Measurements from ENCODE around the gene RASA3. TPM values are rescaled to one million over a fixed set of nuclear protein-coding genes. Genes with fewer than 3 reads are reported as not detected.

Gene RASA3
- total and polyA plus RNA-seq, 2 of the 4 experiments (the other 2 are of a cell fraction), result 21.0 to 31.4 TPM

DNA sequence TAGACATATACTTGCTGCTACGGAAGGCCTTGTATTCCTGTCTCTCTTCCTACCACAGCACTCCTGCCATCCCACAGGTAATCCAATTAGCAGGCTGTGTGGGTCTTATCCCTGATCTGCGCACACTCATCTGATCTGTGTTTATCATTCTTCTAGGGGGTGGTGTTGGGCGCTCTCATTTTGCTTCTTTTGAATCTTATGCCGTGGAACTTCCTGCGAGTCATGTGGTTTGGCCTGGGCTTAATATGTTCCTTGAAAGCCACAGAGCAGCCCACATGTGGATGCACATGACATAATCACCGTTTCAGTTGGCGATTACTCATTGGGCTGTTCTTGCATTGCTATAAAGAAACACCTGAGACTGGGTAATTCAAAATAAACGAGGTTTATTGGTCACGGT lies 7.5 kb downstream of the RASA3 start:
- no peak overlapping the region; the same call in 1 of the 2 replicates for H3K4me2 ChIP-seq (ENCODE audit: low read depth, low read length)
- H4K8ac ChIP-seq (ENCODE audit: low read depth in 2 of 2, low read length in 2 of 2), result peak overlapping the region in 1 of 2 experiments; percentile 56; a peak in 1 of 4 replicates
- peak; percentile 95 for DNase-seq
- intact Hi-C loops (cut with micrococcal nuclease) (no loop called here), in situ Hi-C loops (cut with MboI; ENCODE audit: low sequenced_read_pairs) (no loop called here), dilution Hi-C loops (cut with HindIII; ENCODE audit: low sequenced_read_pairs, unreplicated experiment) (no loop called here)
- peak overlapping the region; percentile 56; the same call in 1 of the 2 replicates for H3K23ac ChIP-seq (ENCODE audit: low read depth, low read length)
- peak overlapping the region; percentile 76 for H2BK5ac ChIP-seq (ENCODE audit: low read depth, low read length, poor library complexity, severe bottlenecking)
- peak overlapping the region; percentile 26 for H2AFZ ChIP-seq (replicated peaks; ENCODE audit: low read length, poor library complexity)
- H3K14ac ChIP-seq (replicated peaks; ENCODE audit: low read depth, low read length), result 0 out of 2 replicates have a peak overlapping the region, but pooled peaks have one; percentile 64
- H3K56ac ChIP-seq (ENCODE audit: extremely low read depth, insufficient read depth, low read length), result no peak overlapping the region
- CTCF ChIA-PET, result no interaction called here
- peaks cover 38% of the 10 kb centered on the region for H3K4me1 ChIP-seq (ENCODE audit: control insufficient read depth, insufficient read depth, low read length)
- H3K79me1 ChIP-seq (ENCODE audit: low read depth in 1 of 2, low read length in 2 of 2), result peaks cover 4 to 47% of the 10 kb centered on the region in 2 experiments; a peak in 3 of 4 replicates
- TF ChIP-seq POLR2A (IDR thresholded peaks at IDR 0.05; ENCODE audit: low read depth, low read length), result no peak
- 0 out of 2 replicates have a peak, but pooled peaks have one; percentile 36 for TF ChIP-seq MXI1 (IDR thresholded peaks at IDR 0.05; ENCODE audit: borderline replicate concordance, low read depth, low read length)
- TF ChIP-seq, protein P1, sequence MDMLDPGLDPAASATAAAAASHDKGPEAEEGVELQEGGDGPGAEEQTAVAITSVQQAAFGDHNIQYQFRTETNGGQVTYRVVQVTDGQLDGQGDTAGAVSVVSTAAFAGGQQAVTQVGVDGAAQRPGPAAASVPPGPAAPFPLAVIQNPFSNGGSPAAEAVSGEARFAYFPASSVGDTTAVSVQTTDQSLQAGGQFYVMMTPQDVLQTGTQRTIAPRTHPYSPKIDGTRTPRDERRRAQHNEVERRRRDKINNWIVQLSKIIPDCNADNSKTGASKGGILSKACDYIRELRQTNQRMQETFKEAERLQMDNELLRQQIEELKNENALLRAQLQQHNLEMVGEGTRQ (IDR thresholded peaks at IDR 0.05; ENCODE audit: low read depth, low read length), result peak; percentile 59
- TF ChIP-seq, protein P2, sequence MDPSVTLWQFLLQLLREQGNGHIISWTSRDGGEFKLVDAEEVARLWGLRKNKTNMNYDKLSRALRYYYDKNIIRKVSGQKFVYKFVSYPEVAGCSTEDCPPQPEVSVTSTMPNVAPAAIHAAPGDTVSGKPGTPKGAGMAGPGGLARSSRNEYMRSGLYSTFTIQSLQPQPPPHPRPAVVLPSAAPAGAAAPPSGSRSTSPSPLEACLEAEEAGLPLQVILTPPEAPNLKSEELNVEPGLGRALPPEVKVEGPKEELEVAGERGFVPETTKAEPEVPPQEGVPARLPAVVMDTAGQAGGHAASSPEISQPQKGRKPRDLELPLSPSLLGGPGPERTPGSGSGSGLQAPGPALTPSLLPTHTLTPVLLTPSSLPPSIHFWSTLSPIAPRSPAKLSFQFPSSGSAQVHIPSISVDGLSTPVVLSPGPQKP (IDR thresholded peaks at IDR 0.05; ENCODE audit: borderline replicate concordance, low read depth, low read length), result no peak
- peak; percentile 58; the same call in 1 of the 2 replicates for TF ChIP-seq BHLHE40 (IDR thresholded peaks at IDR 0.05; ENCODE audit: low read depth, low read length)
- 0 out of 2 replicates have a peak, but pooled peaks have one; percentile 31 for TF ChIP-seq MAZ (IDR thresholded peaks at IDR 0.05; ENCODE audit: borderline replicate concordance, low read depth, low read length)
- 0 out of 2 replicates have a peak, but pooled peaks have one; percentile 27 for TF ChIP-seq FOS (IDR thresholded peaks at IDR 0.05; ENCODE audit: low read depth, low read length)
- TF ChIP-seq CEBPB (IDR thresholded peaks at IDR 0.05; ENCODE audit: low read depth, low read length), result peak; percentile 47; the same call in 1 of the 2 replicates
- BruUV-seq (replicated peaks), result no TSS peak
- no peaks in the 10 kb centered on the region for H3K9me3 ChIP-seq (ENCODE audit: control insufficient read depth, insufficient read depth, low read length)
- H3K9ac ChIP-seq (ENCODE audit: low read depth, low read length), result no peak overlapping the region
- peak overlapping the region; percentile 39; the same call in 1 of the 3 replicates for H2BK15ac ChIP-seq (ENCODE audit: low read depth, low read length)
- POLR2A ChIA-PET (ENCODE audit: unreplicated experiment), result no interaction called here
- H2AK5ac ChIP-seq (ENCODE audit: low read depth, low read length), result peak overlapping the region; percentile 42
- no peak overlapping the region; the same call in 1 of the 2 replicates for H3K27ac ChIP-seq (ENCODE audit: insufficient read depth, low read length)
- peak overlapping the region; percentile 50; the same call in 1 of the 2 replicates for H3K4ac ChIP-seq (ENCODE audit: low read depth, low read length)
- H2BK120ac ChIP-seq (ENCODE audit: low read depth, low read length), result no peak overlapping the region; the same call in 1 of the 2 replicates
- peak overlapping the region; percentile 18; the same call in 1 of the 2 replicates for H4K91ac ChIP-seq (ENCODE audit: insufficient read depth, low read depth, low read length)
- no peak overlapping the region for H3K18ac ChIP-seq (ENCODE audit: low read depth, low read length)
- ATAC-seq (ENCODE audit: low read depth), result no peak; the same call in 1 of the 2 replicates
- H2BK20ac ChIP-seq (ENCODE audit: low read depth, low read length), result peak overlapping the region; percentile 47; the same call in 1 of the 2 replicates
- H3K4me3 ChIP-seq (ENCODE audit: insufficient read depth, low read depth, low read length), result no peak overlapping the region
- no peaks in the 10 kb centered on the region for H3K27me3 ChIP-seq (ENCODE audit: control insufficient read depth, insufficient read depth, low read length)
- H3K36me3 ChIP-seq (ENCODE audit: control insufficient read depth, insufficient read depth, low read length), result peaks cover 3% of the 10 kb centered on the region; the same call in 1 of the 2 replicates
- WGBS, 2 experiments (ENCODE audit: extremely low coverage in 2 of 2, insufficient read length in 1 of 2), result 42% methylated on average over 6 of the region's 9 CpGs; no CpG with 5 or more reads in 1 of the 2 experiments
- H4K5ac ChIP-seq (ENCODE audit: low read depth, low read length), result no peak overlapping the region
- peaks cover 34% of the 10 kb centered on the region for H3K9me1 ChIP-seq (ENCODE audit: insufficient read depth, low read length)
- H4K20me1 ChIP-seq (ENCODE audit: insufficient read depth, low read length), result peaks cover 58% of the 10 kb centered on the region
- H2AK9ac ChIP-seq (replicated peaks; ENCODE audit: low read depth, low read length, poor library complexity), result peak overlapping the region; percentile 75

All from IMR-90 (cell line).